ENCODE measurements around the gene HOXD10. TPM values are rescaled to one million over a fixed set of nuclear protein-coding genes. Genes with fewer than 3 reads are reported as not detected.

Gene HOXD10
- total and polyA plus RNA-seq, 2 of the 13 experiments (the other 11 are each of a cell fraction or from before 2014, with no cell fraction given), result not detected

- Histone ChIP-seq H3K9ac (ENCODE audit: insufficient read depth, low read depth, low read length) (no peak overlapping the region), H2AFZ (ENCODE audit: low read length) (no peak overlapping the region), H3K4me2 (ENCODE audit: low read depth, low read length) (no peak overlapping the region), H3K4me1 (ENCODE audit: insufficient read depth, low read length) (peaks cover 25% of the 10 kb centered on the region), H4K20me1 (ENCODE audit: insufficient read depth, low read length) (no peaks in the 10 kb centered on the region), H3K36me3 (replicated peaks in 1 of 2; ENCODE audit: control insufficient read depth in 1 of 2, insufficient read depth in 2 of 2, low read length in 2 of 2) (no peaks in the 10 kb centered on the region), H3K27ac (ENCODE audit: extremely low read length, insufficient read depth, low read length) (no peak overlapping the region), H3K4me3 (replicated peaks in 1 of 3; ENCODE audit: insufficient read depth in 1 of 3, low read depth in 2 of 3, low read length in 3 of 3) (no peak overlapping the region), H3K27me3 (ENCODE audit: control insufficient read depth in 1 of 2, insufficient read depth in 2 of 2, low read length in 2 of 2) (peaks cover 13 to 87% of the 10 kb centered on the region in 2 experiments; a peak in 4 of 5 replicates), H3K79me2 (ENCODE audit: insufficient read depth, low read length) (no peaks in the 10 kb centered on the region), H3K9me3 (ENCODE audit: low read length) (no peaks in the 10 kb centered on the region)
- FAIRE-seq, result no peak
- ChIA-PET CTCF (ENCODE audit: low intra/inter-chr PET ratio, low total read pairs) (interaction anchor here (0.8 to 2.1 kb wide), 3 partner anchors 395 to 718 kb away, joined by 3 to 26 read pairs (median 4); no protein-coding TSS in a partner anchor), POLR2A (no interaction called here)
- intact Hi-C loops (cut with micrococcal nuclease; ENCODE audit: unreplicated experiment), result no loop called here
- BruUV-seq (replicated peaks), result no TSS peak
- in situ Hi-C loops (cut with HindIII; ENCODE audit: extremely low pct_ligation_motif_present, low pct_unique_long_range_greater_than_20kb), result no loop called here
- ATAC-seq, result no peak
- TF ChIP-seq ZNF335 (CRISPR knock-in tag; IDR thresholded peaks at IDR 0.05) (no peak), PTBP1 (IDR thresholded peaks at IDR 0.05; ENCODE audit: low read depth, low read length, poor library complexity, severe bottlenecking) (no peak), HMGXB3 (CRISPR knock-in tag; IDR thresholded peaks at IDR 0.05; ENCODE audit: borderline replicate concordance) (no peak), EZH2 (conservative IDR thresholded peaks at IDR 0.05; ENCODE audit: low read depth, low read length) (peak; percentile 30; the same call in 1 of the 2 replicates), FOXP4 (CRISPR knock-in tag; IDR thresholded peaks at IDR 0.05) (no peak), NAIF1 (CRISPR knock-in tag; IDR thresholded peaks at IDR 0.05; ENCODE audit: borderline replicate concordance) (no peak)
- no peak for DNase-seq (ENCODE audit: low spot score)
- WGBS (ENCODE audit: low lambda C conversion rate), result 43% methylated on average over 40 of the region's 40 CpGs
Observed at GRCh38 chr2:176085120-176085788, 31.3 kb upstream of the HOXD10 start.

All from HepG2 (cell line).